IMR-90 (cell line): ENCODE data around the gene PELI3. TPM values are rescaled to one million over a fixed set of nuclear protein-coding genes. Genes with fewer than 3 reads are reported as not detected.

Experiments used
- ATAC-seq: fragments of 200-7000 bp; cut with Tn5 transposase; 2 replicates; pipeline ENCODE4 v1.9.1; 2020; ENCODE audit warnings: low read depth, mild to moderate bottlenecking, moderate library complexity
- BruUV-seq: library from RNA; stranded (reverse); fragments of 400-500 nt; replicated peaks from 2 replicates; lab custom pipeline; 2021; lab: Mats Ljungman, UMichigan
- CTCF ChIA-PET: fragments of 300-600 bp; formaldehyde crosslinking; extraction: SDS; loops from one replicate; lab custom pipeline; 2021; ENCODE audit warnings: antibody characterized with exemption; lab: Yijun Ruan, JAX
- POLR2A ChIA-PET: fragments of 300-600 bp; sonication (Branson Sonifier 250); formaldehyde crosslinking; loops from one replicate; lab custom pipeline; 2022; ENCODE audit warnings: antibody characterized with exemption; ENCODE audit not compliant: unreplicated experiment; lab: Charles Lee
- DNase-seq: peaks from one replicate; pipeline ENCODE4 v3.0.0; 2013
- H2AFZ ChIP-seq: replicated peaks from 2 replicates; pipeline ENCODE3; 2013; ENCODE audit warnings: low read length, mild to moderate bottlenecking; ENCODE audit not compliant: poor library complexity
- H2AK5ac ChIP-seq: 2 replicates; pipeline ENCODE4 v1.6.1; 2013; ENCODE audit warnings: low read depth, low read length, inconsistent platforms
- H2AK9ac ChIP-seq: replicated peaks from 2 replicates; pipeline ENCODE3; 2013; ENCODE audit warnings: mild to moderate bottlenecking, low read depth, low read length, moderate library complexity; ENCODE audit not compliant: poor library complexity
- H2BK120ac ChIP-seq: 2 replicates; pipeline ENCODE4 v1.6.1; 2013; ENCODE audit warnings: low read depth, low read length, inconsistent platforms
- H2BK15ac ChIP-seq: 3 replicates; pipeline ENCODE4 v1.6.1; 2013; ENCODE audit warnings: low read depth, low read length, inconsistent platforms
- H2BK20ac ChIP-seq: 2 replicates; pipeline ENCODE4 v1.6.1; 2013; ENCODE audit warnings: low read depth, mild to moderate bottlenecking, inconsistent platforms, low read length, moderate library complexity
- H2BK5ac ChIP-seq: 2 replicates; pipeline ENCODE4 v1.6.1; 2013; ENCODE audit warnings: mild to moderate bottlenecking, low read depth, low read length, inconsistent platforms; ENCODE audit not compliant: poor library complexity, severe bottlenecking
- H3K14ac ChIP-seq: replicated peaks from 2 replicates; pipeline ENCODE4 v1.6.1; 2013; ENCODE audit warnings: low read depth, low read length, inconsistent platforms
- H3K18ac ChIP-seq: 2 replicates; pipeline ENCODE4 v1.6.1; 2013; ENCODE audit warnings: low read depth, low read length, control low read depth
- H3K23ac ChIP-seq: 2 replicates; pipeline ENCODE4 v1.6.1; 2013; ENCODE audit warnings: low read depth, low read length, inconsistent platforms
- H3K27ac ChIP-seq: 2 replicates; pipeline ENCODE4 v1.5.1; 2013; ENCODE audit warnings: mild to moderate bottlenecking, control low read depth, low read length; ENCODE audit not compliant: insufficient read depth
- H3K27me3 ChIP-seq: 2 replicates; pipeline ENCODE4 v1.6.1; 2013; ENCODE audit warnings: low read length; ENCODE audit not compliant: control insufficient read depth, insufficient read depth
- H3K36me3 ChIP-seq: 2 replicates; pipeline ENCODE4 v1.6.1; 2013; ENCODE audit warnings: low read length, mixed read lengths; ENCODE audit not compliant: control insufficient read depth, insufficient read depth
- H3K4ac ChIP-seq: 2 replicates; pipeline ENCODE4 v1.6.1; 2013; ENCODE audit warnings: low read depth, low read length, inconsistent platforms
- H3K4me1 ChIP-seq: 2 replicates; pipeline ENCODE4 v1.6.1; 2013; ENCODE audit warnings: low read length, mixed read lengths; ENCODE audit not compliant: control insufficient read depth, insufficient read depth
- H3K4me2 ChIP-seq: 2 replicates; pipeline ENCODE4 v1.6.1; 2013; ENCODE audit warnings: low read depth, mild to moderate bottlenecking, control low read depth, low read length, moderate library complexity
- H3K4me3 ChIP-seq: 2 replicates; pipeline ENCODE4 v1.5.1; 2013; ENCODE audit warnings: low read depth, mild to moderate bottlenecking, control low read depth, low read length, moderate library complexity; ENCODE audit not compliant: insufficient read depth
- H3K56ac ChIP-seq: 2 replicates; pipeline ENCODE4 v1.6.1; 2013; ENCODE audit warnings: low read length, inconsistent platforms; ENCODE audit not compliant: insufficient read depth; ENCODE audit errors: extremely low read depth
- H3K79me1 ChIP-seq, 2 experiments: 2 replicates each; pipeline ENCODE4 v1.6.1; 2013; ENCODE audit warnings: low read length in 2 of 2, inconsistent platforms in 1 of 2, low read depth in 1 of 2
- H3K9ac ChIP-seq: 2 replicates; pipeline ENCODE4 v1.6.1; 2013; ENCODE audit warnings: low read depth, low read length, control low read depth
- H3K9me1 ChIP-seq: 2 replicates; pipeline ENCODE4 v1.6.1; 2013; ENCODE audit warnings: low read length, inconsistent platforms; ENCODE audit not compliant: insufficient read depth
- H3K9me3 ChIP-seq: 2 replicates; pipeline ENCODE4 v1.6.1; 2013; ENCODE audit warnings: low read length; ENCODE audit not compliant: control insufficient read depth, insufficient read depth
- H4K20me1 ChIP-seq: 2 replicates; pipeline ENCODE4 v1.6.1; 2013; ENCODE audit warnings: low read length, inconsistent platforms; ENCODE audit not compliant: insufficient read depth
- H4K5ac ChIP-seq: 2 replicates; pipeline ENCODE4 v1.6.1; 2013; ENCODE audit warnings: mild to moderate bottlenecking, low read depth, low read length, control low read depth
- H4K8ac ChIP-seq, 2 experiments: 2 replicates each; pipeline ENCODE4 v1.6.1; 2013; ENCODE audit warnings: low read depth in 2 of 2, low read length in 2 of 2, control low read depth in 1 of 2, inconsistent platforms in 1 of 2
- H4K91ac ChIP-seq: 2 replicates; pipeline ENCODE4 v1.6.1; 2013; ENCODE audit warnings: low read depth, low read length, inconsistent platforms; ENCODE audit not compliant: insufficient read depth
- BHLHE40 ChIP-seq: fragments of 150-350 bp; IDR thresholded peaks from 2 replicates; pipeline ENCODE4 v1.6.1; 2016; ENCODE audit warnings: mild to moderate bottlenecking, low read depth, low read length
- CEBPB ChIP-seq: IDR thresholded peaks from 2 replicates; pipeline ENCODE4 v1.6.1; 2012; ENCODE audit warnings: low read depth, low read length, improper control_type of control experiment
- CHD1 ChIP-seq: IDR thresholded peaks from 2 replicates; pipeline ENCODE4 v1.6.1; 2012; ENCODE audit warnings: low read depth, low read length, improper control_type of control experiment
- FOS ChIP-seq: fragments of 150-350 bp; IDR thresholded peaks from 2 replicates; pipeline ENCODE4 v1.6.1; 2016; ENCODE audit warnings: low read depth, low read length
- MAFK ChIP-seq: IDR thresholded peaks from 2 replicates; pipeline ENCODE4 v1.6.1; 2012; ENCODE audit warnings: low read depth, low read length, improper control_type of control experiment
- MAZ ChIP-seq: IDR thresholded peaks from 2 replicates; pipeline ENCODE4 v1.6.1; 2012; ENCODE audit warnings: low read depth, mild to moderate bottlenecking, low read length, improper control_type of control experiment, moderate library complexity, borderline replicate concordance
- MXI1 ChIP-seq: IDR thresholded peaks from 2 replicates; pipeline ENCODE4 v1.6.1; 2012; ENCODE audit warnings: low read depth, mild to moderate bottlenecking, low read length, moderate library complexity, borderline replicate concordance
- NFE2L2 ChIP-seq: fragments of 150-350 bp; IDR thresholded peaks from 2 replicates; pipeline ENCODE4 v1.6.1; 2016; ENCODE audit warnings: low read depth, mild to moderate bottlenecking, low read length
- POLR2A ChIP-seq: IDR thresholded peaks from 2 replicates; pipeline ENCODE4 v1.6.1; 2012; ENCODE audit warnings: mild to moderate bottlenecking, low read depth, low read length
- RAD21 ChIP-seq: IDR thresholded peaks from 2 replicates; pipeline ENCODE4 v1.6.1; 2012; ENCODE audit warnings: low read length, improper control_type of control experiment
- RCOR1 ChIP-seq: IDR thresholded peaks from 2 replicates; pipeline ENCODE4 v1.6.1; 2012; ENCODE audit warnings: mild to moderate bottlenecking, low read length, improper control_type of control experiment; ENCODE audit not compliant: insufficient replicate concordance
- RFX5 ChIP-seq: IDR thresholded peaks from 2 replicates; pipeline ENCODE4 v1.8.0; 2012; ENCODE audit warnings: low read depth, mild to moderate bottlenecking, low read length, moderate library complexity
- SMC3 ChIP-seq: fragments of 150-350 bp; IDR thresholded peaks from 2 replicates; pipeline ENCODE4 v1.6.1; 2016; ENCODE audit warnings: low read depth, mild to moderate bottlenecking, antibody characterized with exemption, low read length, moderate library complexity
- WGBS, 2 experiments: methylation state at CpG; one replicate each; pipeline versions ENCODE4 v1.1.5 to v1.1.7; 2013; ENCODE audit warnings: missing lambda C conversion rate in 2 of 2; ENCODE audit not compliant: insufficient read length in 1 of 2; ENCODE audit errors: extremely low coverage in 2 of 2; 5-methylcytosine and 5-hydroxymethylcytosine counted together
- dilution Hi-C: fragments of 300-500 bp; cut with HindIII; formaldehyde crosslinking; loops from one replicate; pipeline ENCODE4 v1.14.3; 2018; ENCODE audit warnings: low sequenced_read_pairs; ENCODE audit not compliant: unreplicated experiment
- in situ Hi-C: fragments of 300-500 bp; cut with MboI; formaldehyde crosslinking; loops from 3 replicates; pipeline ENCODE4 v1.14.3; 2019; ENCODE audit warnings: low sequenced_read_pairs, inconsistent platforms, mixed read lengths
- intact Hi-C: fragments of 100-400 bp; cut with micrococcal nuclease; formaldehyde crosslinking; loops from 2 replicates; pipeline ENCODE4 v1.10.0; 2022
- polyA plus RNA-seq, 3 experiments: library from polyadenylated mRNA; depleted of rRNA; stranded (reverse); fragments of >200 nt; gene quantifications; 2 replicates each; pipeline ENCODE4 v1.2.3, GENCODE V29; 2012; ENCODE audit warnings: low replicate concordance in 1 of 3
- total RNA-seq: library from RNA; depleted of rRNA; stranded (reverse); fragments of >200 nt; gene quantifications from 2 replicates; pipeline ENCODE4 v1.2.3, GENCODE V29; 2012
- TF ChIP-seq, protein P1 (sequence below): fragments of 150-350 bp; IDR thresholded peaks from 2 replicates; pipeline ENCODE4 v1.6.1; 2017; ENCODE audit warnings: mild to moderate bottlenecking, antibody characterized with exemption, low read length, low read depth
- TF ChIP-seq, protein P2 (sequence below): fragments of 150-350 bp; IDR thresholded peaks from 2 replicates; pipeline ENCODE4 v1.6.1; 2016; ENCODE audit warnings: low read depth, mild to moderate bottlenecking, low read length, moderate library complexity, borderline replicate concordance
- TF ChIP-seq, protein P3 (sequence below): conservative IDR thresholded peaks from 2 replicates; pipeline ENCODE4 v1.5.1; 2012; ENCODE audit warnings: mild to moderate bottlenecking, low read depth, low read length, improper control_type of control experiment

The PELI3 gene
- total and polyA plus RNA-seq, 2 of the 4 experiments (the other 2 are of a cell fraction): 5.0 to 6.3 TPM

DNA sequence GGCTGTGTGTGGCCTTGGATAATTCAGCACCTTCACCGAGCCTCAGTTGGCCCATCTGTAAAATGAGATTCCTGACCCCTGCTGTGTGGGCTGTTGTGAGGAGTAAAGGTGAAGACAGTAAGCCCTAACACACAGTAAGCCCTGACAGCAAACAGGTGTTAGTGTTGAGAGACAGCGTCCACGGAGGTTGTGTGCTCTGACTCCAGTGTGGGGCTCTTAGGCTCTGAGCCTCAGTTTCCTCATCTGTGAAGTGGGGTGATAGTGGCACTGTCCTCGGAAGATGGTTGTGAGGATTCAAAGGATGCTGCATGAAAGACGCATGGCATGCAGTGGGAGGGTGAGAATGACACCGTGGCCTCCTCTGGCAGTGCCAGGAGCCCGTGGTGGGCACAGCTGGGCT is 27.8 kb downstream of the PELI3 start:
- no peak overlapping the region for H2BK20ac ChIP-seq
- no peak overlapping the region for H3K4ac ChIP-seq
- H3K14ac ChIP-seq: no peak overlapping the region
- no peak overlapping the region for H3K18ac ChIP-seq
- H2AK5ac ChIP-seq: no peak overlapping the region
- BruUV-seq: no TSS peak
- no peak overlapping the region for H4K5ac ChIP-seq
- no peaks in the 10 kb centered on the region for H3K27me3 ChIP-seq
- ChIA-PET CTCF (no interaction called here), POLR2A (no interaction called here)
- H3K23ac ChIP-seq: no peak overlapping the region
- no peak overlapping the region for H2AFZ ChIP-seq
- no peak overlapping the region for H2BK5ac ChIP-seq
- WGBS, 2 experiments: 100% methylated on average over 3 of the region's 7 CpGs; no CpG with 5 or more reads in 1 of the 2 experiments
- in situ Hi-C loops (no loop called here), intact Hi-C loops (no loop called here), dilution Hi-C loops (no loop called here)
- no peak overlapping the region for H2AK9ac ChIP-seq
- H3K4me2 ChIP-seq: no peak overlapping the region
- DNase-seq: no peak
- H3K9me1 ChIP-seq: no peaks in the 10 kb centered on the region
- H3K36me3 ChIP-seq: peaks cover 44% of the 10 kb centered on the region
- no peaks in the 10 kb centered on the region for H3K9me3 ChIP-seq
- ATAC-seq: no peak
- no peak overlapping the region for H2BK15ac ChIP-seq
- no peak overlapping the region for H2BK120ac ChIP-seq
- no peak overlapping the region for H3K56ac ChIP-seq
- no peak overlapping the region for H4K8ac ChIP-seq
- TF ChIP-seq MAFK (no peak), NFE2L2 (no peak), CEBPB (no peak), RCOR1 (no peak), POLR2A (no peak), RFX5 (no peak), CHD1 (no peak), MXI1 (no peak), RAD21 (no peak), MAZ (no peak), BHLHE40 (no peak), SMC3 (no peak), FOS (no peak)
- TF ChIP-seq, protein P1, sequence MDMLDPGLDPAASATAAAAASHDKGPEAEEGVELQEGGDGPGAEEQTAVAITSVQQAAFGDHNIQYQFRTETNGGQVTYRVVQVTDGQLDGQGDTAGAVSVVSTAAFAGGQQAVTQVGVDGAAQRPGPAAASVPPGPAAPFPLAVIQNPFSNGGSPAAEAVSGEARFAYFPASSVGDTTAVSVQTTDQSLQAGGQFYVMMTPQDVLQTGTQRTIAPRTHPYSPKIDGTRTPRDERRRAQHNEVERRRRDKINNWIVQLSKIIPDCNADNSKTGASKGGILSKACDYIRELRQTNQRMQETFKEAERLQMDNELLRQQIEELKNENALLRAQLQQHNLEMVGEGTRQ: no peak
- TF ChIP-seq, protein P2, sequence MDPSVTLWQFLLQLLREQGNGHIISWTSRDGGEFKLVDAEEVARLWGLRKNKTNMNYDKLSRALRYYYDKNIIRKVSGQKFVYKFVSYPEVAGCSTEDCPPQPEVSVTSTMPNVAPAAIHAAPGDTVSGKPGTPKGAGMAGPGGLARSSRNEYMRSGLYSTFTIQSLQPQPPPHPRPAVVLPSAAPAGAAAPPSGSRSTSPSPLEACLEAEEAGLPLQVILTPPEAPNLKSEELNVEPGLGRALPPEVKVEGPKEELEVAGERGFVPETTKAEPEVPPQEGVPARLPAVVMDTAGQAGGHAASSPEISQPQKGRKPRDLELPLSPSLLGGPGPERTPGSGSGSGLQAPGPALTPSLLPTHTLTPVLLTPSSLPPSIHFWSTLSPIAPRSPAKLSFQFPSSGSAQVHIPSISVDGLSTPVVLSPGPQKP: no peak
- TF ChIP-seq, protein P3, sequence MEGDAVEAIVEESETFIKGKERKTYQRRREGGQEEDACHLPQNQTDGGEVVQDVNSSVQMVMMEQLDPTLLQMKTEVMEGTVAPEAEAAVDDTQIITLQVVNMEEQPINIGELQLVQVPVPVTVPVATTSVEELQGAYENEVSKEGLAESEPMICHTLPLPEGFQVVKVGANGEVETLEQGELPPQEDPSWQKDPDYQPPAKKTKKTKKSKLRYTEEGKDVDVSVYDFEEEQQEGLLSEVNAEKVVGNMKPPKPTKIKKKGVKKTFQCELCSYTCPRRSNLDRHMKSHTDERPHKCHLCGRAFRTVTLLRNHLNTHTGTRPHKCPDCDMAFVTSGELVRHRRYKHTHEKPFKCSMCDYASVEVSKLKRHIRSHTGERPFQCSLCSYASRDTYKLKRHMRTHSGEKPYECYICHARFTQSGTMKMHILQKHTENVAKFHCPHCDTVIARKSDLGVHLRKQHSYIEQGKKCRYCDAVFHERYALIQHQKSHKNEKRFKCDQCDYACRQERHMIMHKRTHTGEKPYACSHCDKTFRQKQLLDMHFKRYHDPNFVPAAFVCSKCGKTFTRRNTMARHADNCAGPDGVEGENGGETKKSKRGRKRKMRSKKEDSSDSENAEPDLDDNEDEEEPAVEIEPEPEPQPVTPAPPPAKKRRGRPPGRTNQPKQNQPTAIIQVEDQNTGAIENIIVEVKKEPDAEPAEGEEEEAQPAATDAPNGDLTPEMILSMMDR: no peak
- no peaks in the 10 kb centered on the region for H3K79me1 ChIP-seq
- H3K4me3 ChIP-seq: no peak overlapping the region
- peaks cover 2% of the 10 kb centered on the region; the same call in 1 of the 2 replicates for H3K4me1 ChIP-seq
- H4K20me1 ChIP-seq: peaks cover 3% of the 10 kb centered on the region; the same call in 1 of the 2 replicates
- no peak overlapping the region for H3K9ac ChIP-seq
- H3K27ac ChIP-seq: no peak overlapping the region
- H4K91ac ChIP-seq: no peak overlapping the region
